Uterus (tissue), 2 donors: ENCODE results near the gene MMD.

ENCODE experiments used
- POLR2A ChIP-seq, 2 donors: fragments of 450-650 bp; IDR thresholded peaks; one replicate each; pipeline ENCODE4 v1.6.1; 2016; ENCODE audit warnings: antibody characterized with exemption in 2 of 2, mild to moderate bottlenecking in 1 of 2, moderate library complexity in 1 of 2
- TF ChIP-seq, protein P1 (sequence below), 4 experiments: fragments of 200-600 bp in 2 of 4; fragments of 450-650 bp in 2 of 4; sonication (generic) in 2 of 4; IDR thresholded peaks; one replicate each; pipeline ENCODE4 v1.5.1; 2016 to 2019; ENCODE audit warnings: antibody characterized with exemption in 4 of 4, mild to moderate bottlenecking in 2 of 4, moderate library complexity in 1 of 4

DNA sequence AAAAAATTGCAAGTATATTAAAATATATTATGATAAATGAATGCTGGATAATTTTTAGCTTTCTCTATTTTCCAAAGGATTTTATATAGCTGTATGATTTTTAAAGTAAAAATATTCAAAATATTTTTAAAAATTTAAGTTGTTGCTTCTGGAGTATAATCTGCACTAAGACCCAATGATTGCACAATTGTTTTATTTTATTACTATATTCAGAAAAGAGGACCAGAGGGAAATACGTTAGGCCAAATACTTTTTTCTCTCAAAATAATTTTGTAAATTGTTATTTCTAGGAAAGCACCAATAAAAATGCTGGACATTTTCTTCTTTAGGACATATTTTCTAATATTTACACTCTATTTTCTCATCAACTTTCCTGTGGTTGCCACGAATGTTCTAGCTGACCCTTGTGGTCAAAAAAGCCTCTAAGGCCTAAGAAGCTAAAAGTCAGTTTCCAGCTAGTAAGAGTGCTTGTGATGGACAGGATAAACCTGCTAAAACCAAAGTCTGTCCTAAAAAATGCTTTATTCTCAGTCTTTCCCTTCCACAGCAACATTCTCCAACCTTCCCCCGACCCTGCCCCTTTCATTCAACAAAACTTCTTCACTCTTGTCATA lies 31.2 kb downstream of the MMD start:
- TF ChIP-seq, protein P1, sequence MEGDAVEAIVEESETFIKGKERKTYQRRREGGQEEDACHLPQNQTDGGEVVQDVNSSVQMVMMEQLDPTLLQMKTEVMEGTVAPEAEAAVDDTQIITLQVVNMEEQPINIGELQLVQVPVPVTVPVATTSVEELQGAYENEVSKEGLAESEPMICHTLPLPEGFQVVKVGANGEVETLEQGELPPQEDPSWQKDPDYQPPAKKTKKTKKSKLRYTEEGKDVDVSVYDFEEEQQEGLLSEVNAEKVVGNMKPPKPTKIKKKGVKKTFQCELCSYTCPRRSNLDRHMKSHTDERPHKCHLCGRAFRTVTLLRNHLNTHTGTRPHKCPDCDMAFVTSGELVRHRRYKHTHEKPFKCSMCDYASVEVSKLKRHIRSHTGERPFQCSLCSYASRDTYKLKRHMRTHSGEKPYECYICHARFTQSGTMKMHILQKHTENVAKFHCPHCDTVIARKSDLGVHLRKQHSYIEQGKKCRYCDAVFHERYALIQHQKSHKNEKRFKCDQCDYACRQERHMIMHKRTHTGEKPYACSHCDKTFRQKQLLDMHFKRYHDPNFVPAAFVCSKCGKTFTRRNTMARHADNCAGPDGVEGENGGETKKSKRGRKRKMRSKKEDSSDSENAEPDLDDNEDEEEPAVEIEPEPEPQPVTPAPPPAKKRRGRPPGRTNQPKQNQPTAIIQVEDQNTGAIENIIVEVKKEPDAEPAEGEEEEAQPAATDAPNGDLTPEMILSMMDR (IDR thresholded peaks at IDR 0.05) = no peak
- TF ChIP-seq POLR2A (IDR thresholded peaks at IDR 0.05) = no peak
